ENCODE data around the gene TIGD6. TPM values are rescaled to one million over a fixed set of nuclear protein-coding genes. Genes with fewer than 3 reads are reported as not detected.

The TIGD6 gene
- total RNA-seq, 1 experiment from 2014 or later: 2.1 TPM

GRCh38 chr5:150000256-150000989 is at the start of gene TIGD6, which contains the start of gene HMGXB3 (continued):
- TF ChIP-seq TEAD4 (CRISPR knock-in tag; IDR thresholded peaks at IDR 0.05): no peak
- no peak for TF ChIP-seq ELF4 (CRISPR knock-in tag; IDR thresholded peaks at IDR 0.05; ENCODE audit: low read depth)
- no peak for TF ChIP-seq ZBTB43 (CRISPR knock-in tag; IDR thresholded peaks at IDR 0.05)
- peak; percentile 98 for TF ChIP-seq USF2 (CRISPR knock-in tag; IDR thresholded peaks at IDR 0.05)
- TF ChIP-seq USF1 (CRISPR knock-in tag; IDR thresholded peaks at IDR 0.05): peak; percentile 98
- peak; percentile 90 for TF ChIP-seq MAX (CRISPR knock-in tag; IDR thresholded peaks at IDR 0.05)
- no peak for TF ChIP-seq PREB (CRISPR knock-in tag; IDR thresholded peaks at IDR 0.05; ENCODE audit: borderline replicate concordance)
- TF ChIP-seq ZNF416 (CRISPR knock-in tag; IDR thresholded peaks at IDR 0.05): no peak
- TF ChIP-seq SMAD3 (CRISPR knock-in tag; IDR thresholded peaks at IDR 0.05; ENCODE audit: borderline replicate concordance): peak; percentile 77
- TF ChIP-seq KAT7 (CRISPR knock-in tag; IDR thresholded peaks at IDR 0.05; ENCODE audit: borderline replicate concordance): no peak
- no peak for TF ChIP-seq ZNF512 (CRISPR knock-in tag; IDR thresholded peaks at IDR 0.05; ENCODE audit: borderline replicate concordance)
- peak; percentile 88; the same call in 1 of the 2 replicates for TF ChIP-seq ZNF232 (CRISPR knock-in tag; IDR thresholded peaks at IDR 0.05)
- TF ChIP-seq NR1H2 (CRISPR knock-in tag; IDR thresholded peaks at IDR 0.05): no peak
- no peak for TF ChIP-seq CDX4 (CRISPR knock-in tag; IDR thresholded peaks at IDR 0.05; ENCODE audit: borderline replicate concordance)
- peak; percentile 92; the same call in 1 of the 2 replicates for TF ChIP-seq CREB1 (CRISPR knock-in tag; IDR thresholded peaks at IDR 0.05)
- TF ChIP-seq MLX (CRISPR knock-in tag; IDR thresholded peaks at IDR 0.05): no peak
- no peak for TF ChIP-seq JAZF1 (CRISPR knock-in tag; IDR thresholded peaks at IDR 0.05)
- TF ChIP-seq ZNF396 (CRISPR knock-in tag; IDR thresholded peaks at IDR 0.05; ENCODE audit: borderline replicate concordance): no peak
- TF ChIP-seq CREM (CRISPR knock-in tag; IDR thresholded peaks at IDR 0.05): peak; percentile 93
- no peak for TF ChIP-seq IRF2 (CRISPR knock-in tag; IDR thresholded peaks at IDR 0.05; ENCODE audit: borderline replicate concordance, low read depth)
- TF ChIP-seq AFF4 (CRISPR knock-in tag; IDR thresholded peaks at IDR 0.05; ENCODE audit: borderline replicate concordance): no peak
- peak; percentile 72 for TF ChIP-seq FOXP4 (CRISPR knock-in tag; IDR thresholded peaks at IDR 0.05)
- TF ChIP-seq GABPB1 (CRISPR knock-in tag; IDR thresholded peaks at IDR 0.05): peak; percentile 91
- peak; percentile 73; the same call in 1 of the 2 replicates for TF ChIP-seq CBFB (CRISPR knock-in tag; IDR thresholded peaks at IDR 0.05; ENCODE audit: low read depth)
- no peak for TF ChIP-seq ZNF263 (CRISPR knock-in tag; IDR thresholded peaks at IDR 0.05; ENCODE audit: low read depth)

Measured in WTC11 (cell line).